ENCODE data around the gene MAFG.
A peak's percentile ranks its signal among the peaks of the same experiment; 100 is the strongest.

Gene MAFG

DNA sequence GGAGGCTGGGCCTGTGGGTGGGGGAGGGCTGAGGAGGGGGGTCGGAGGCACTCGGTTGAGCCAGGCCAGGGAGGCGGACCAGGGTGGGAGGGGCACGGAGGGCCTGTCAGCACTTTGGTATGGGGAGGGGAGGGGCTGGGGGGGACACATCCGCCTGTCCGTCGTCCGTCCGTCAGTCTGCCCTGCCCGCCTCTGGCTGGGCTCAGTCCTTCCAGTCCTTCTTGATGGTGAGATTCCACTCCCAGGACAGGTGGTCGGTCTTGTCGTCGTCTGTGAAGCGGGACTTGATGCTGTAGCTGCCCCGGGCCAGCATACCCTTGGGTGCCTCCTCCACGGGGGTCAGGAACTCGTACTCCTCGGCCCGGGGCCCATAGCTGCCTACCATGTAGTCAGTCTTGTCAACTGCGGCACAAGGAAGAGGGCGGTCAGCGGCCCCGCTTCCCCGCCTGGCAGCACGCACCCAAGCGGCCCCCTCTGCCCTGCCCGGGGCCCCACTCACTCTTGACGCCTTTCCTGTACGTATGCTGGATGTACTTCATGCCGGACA, 58.8 kb downstream of the MAFG start:
- peak; percentile 60 for DNase-seq (ENCODE audit: low read depth)
